ENCODE measurements around the gene LRRC63. TPM values are rescaled to one million over a fixed set of nuclear protein-coding genes. Genes with fewer than 3 reads are reported as not detected.

The LRRC63 gene
- total and polyA plus RNA-seq, 9 of the 15 experiments (the other 6 are each of a cell fraction or from before 2014, with no cell fraction given), result 0.07 to 0.41 (median 0.24) TPM; not detected in 1

- TF ChIP-seq ZNF766 (CRISPR knock-in tag; conservative IDR thresholded peaks at IDR 0.05) (peak; percentile 32; the same call in 1 of the 2 replicates), ATF3 (IDR thresholded peaks at IDR 0.05) (peak; percentile 37; the same call in 1 of the 2 replicates), ATF3 (CRISPR knock-in tag; conservative IDR thresholded peaks at IDR 0.05) (no peak), C11orf30 (IDR thresholded peaks at IDR 0.05; ENCODE audit: low read depth) (no peak), TFE3 (CRISPR knock-in tag; IDR thresholded peaks at IDR 0.05) (no peak), PREB (CRISPR knock-in tag; IDR thresholded peaks at IDR 0.05) (0 out of 2 replicates have a peak, but pooled peaks have one; percentile 32)
These were observed 29.8 kb upstream of the LRRC63 start, which contains the start of gene LCP1 (continued) for GRCh38 chr13:46181840-46182490.

Data from K562 (cell line).